Measurements from ENCODE around the gene DENR.
"Not testable (repeated sequence)": the region's sequence is repeated elsewhere in the genome, so short reads cannot be mapped to it uniquely, and the experiment has no call there.

The DENR gene

GRCh38 chr12:122752464-122753318, at the start of gene DENR:
Gene DENR (plus strand): TSS chr12:122752824. CDS start chr12:122753702, 878 bp downstream.
- peak; percentile 96 for DNase-seq (ENCODE audit: low read depth)

- DNase-seq (ENCODE audit: low read depth) = not testable (repeated sequence)
Observed at GRCh38 chr12:122702890-122703611, 49.6 kb upstream of the DENR start, which contains the start of gene HCAR2. Gene HCAR2 (minus strand): TSS chr12:122703357. CDS start chr12:122703283, 74 bp downstream.

GRCh38 chr12:122703841-122704240, 48.8 kb upstream of the DENR start:
- DNase-seq (ENCODE audit: low read depth) = not testable (repeated sequence)

- not testable (repeated sequence) for DNase-seq (ENCODE audit: low read depth)
Observed at GRCh38 chr12:122709287-122709686, 43.3 kb upstream of the DENR start.

GRCh38 chr12:122710341-122710740, 42.3 kb upstream of the DENR start:
- DNase-seq (ENCODE audit: low read depth) = not testable (repeated sequence)

- DNase-seq (ENCODE audit: low read depth) = not testable (repeated sequence)
Observed at GRCh38 chr12:122711266-122711665, 41.4 kb upstream of the DENR start.

- not testable (repeated sequence) for DNase-seq (ENCODE audit: low read depth)
Observed at GRCh38 chr12:122713491-122714188, 39.0 kb upstream of the DENR start.

- DNase-seq (ENCODE audit: low read depth) = peak; percentile 32
Observed at GRCh38 chr12:122715211-122715610, 37.4 kb upstream of the DENR start.

- not testable (repeated sequence) for DNase-seq (ENCODE audit: low read depth)
Observed at GRCh38 chr12:122716658-122717057, 36.0 kb upstream of the DENR start, which contains the start of gene HCAR3. Gene HCAR3 (minus strand): TSS chr12:122716811. CDS start chr12:122716737, 74 bp downstream.

- no peak for DNase-seq (ENCODE audit: low read depth)
Observed at GRCh38 chr12:122721057-122721545, 31.5 kb upstream of the DENR start.

GRCh38 chr12:122722387-122722786, 30.2 kb upstream of the DENR start:
- DNase-seq (ENCODE audit: low read depth) = no peak

GRCh38 chr12:122724641-122725243, 27.9 kb upstream of the DENR start:
- DNase-seq (ENCODE audit: low read depth) = no peak

- no peak for DNase-seq (ENCODE audit: low read depth)
Observed at GRCh38 chr12:122725452-122726079, 27.1 kb upstream of the DENR start.

- DNase-seq (ENCODE audit: low read depth) = no peak
Observed at GRCh38 chr12:122726080-122726558, 26.5 kb upstream of the DENR start.

- DNase-seq (ENCODE audit: low read depth) = no peak
Observed at GRCh38 chr12:122729583-122730214, 22.9 kb upstream of the DENR start.

GRCh38 chr12:122730215-122731014, 22.2 kb upstream of the DENR start, which contains the start of gene HCAR1:
Gene HCAR1 (minus strand): TSS chr12:122730844. CDS start chr12:122730339, 505 bp downstream.
- DNase-seq (ENCODE audit: low read depth) = no peak

- no peak for DNase-seq (ENCODE audit: low read depth)
Observed at GRCh38 chr12:122732170-122732569, 20.5 kb upstream of the DENR start.

- no peak for DNase-seq (ENCODE audit: low read depth)
Observed at GRCh38 chr12:122732611-122733010, 20.0 kb upstream of the DENR start.

GRCh38 chr12:122738571-122738970, 14.1 kb upstream of the DENR start:
- DNase-seq (ENCODE audit: low read depth) = no peak
